ENCODE data around the gene ARID1A.

DNA sequence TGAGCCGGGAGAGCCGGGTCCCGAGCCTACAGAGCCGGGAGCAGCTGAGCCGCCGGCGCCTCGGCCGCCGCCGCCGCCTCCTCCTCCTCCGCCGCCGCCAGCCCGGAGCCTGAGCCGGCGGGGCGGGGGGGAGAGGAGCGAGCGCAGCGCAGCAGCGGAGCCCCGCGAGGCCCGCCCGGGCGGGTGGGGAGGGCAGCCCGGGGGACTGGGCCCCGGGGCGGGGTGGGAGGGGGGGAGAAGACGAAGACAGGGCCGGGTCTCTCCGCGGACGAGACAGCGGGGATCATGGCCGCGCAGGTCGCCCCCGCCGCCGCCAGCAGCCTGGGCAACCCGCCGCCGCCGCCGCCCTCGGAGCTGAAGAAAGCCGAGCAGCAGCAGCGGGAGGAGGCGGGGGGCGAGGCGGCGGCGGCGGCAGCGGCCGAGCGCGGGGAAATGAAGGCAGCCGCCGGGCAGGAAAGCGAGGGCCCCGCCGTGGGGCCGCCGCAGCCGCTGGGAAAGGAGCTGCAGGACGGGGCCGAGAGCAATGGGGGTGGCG is 371 bp downstream of the ARID1A start:
- TF ChIP-seq CTCF (IDR thresholded peaks at IDR 0.05): no peak
- no peak for TF ChIP-seq POLR2A (IDR thresholded peaks at IDR 0.05)

Data from right lobe of liver (tissue), 4 donors.